ENCODE measurements around the gene DLG2. TPM values are rescaled to one million over a fixed set of nuclear protein-coding genes. Genes with fewer than 3 reads are reported as not detected.

Gene DLG2
- total and polyA plus RNA-seq, 9 of the 15 experiments (the other 6 are each of a cell fraction or from before 2014, with no cell fraction given), result 0.52 to 1.6 (median 0.95) TPM

DNA sequence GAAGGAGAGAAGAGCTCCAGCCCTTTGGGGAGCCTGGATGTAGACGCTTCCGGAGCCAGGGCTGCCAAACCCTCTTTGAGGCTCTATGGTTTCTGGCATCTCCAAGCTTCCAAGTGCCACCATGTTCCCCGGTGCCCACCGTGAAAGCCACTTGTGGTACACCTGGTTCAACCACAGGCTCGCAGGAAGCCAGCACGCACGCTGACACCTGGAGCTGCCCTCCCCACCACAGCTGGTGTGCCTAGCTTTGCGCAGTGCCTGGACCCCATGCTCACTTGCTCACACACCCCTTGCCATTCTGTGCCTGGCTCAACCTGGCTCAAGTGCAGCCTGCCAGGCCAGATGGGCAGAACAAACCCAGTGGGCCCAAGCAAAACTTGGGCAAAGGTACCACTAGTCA is 831.4 kb downstream of the DLG2 start:
- ChIA-PET CTCF (ENCODE audit: low intra/inter-chr PET ratio) (no interaction called here), POLR2A (interaction anchor here (0.7 kb wide), 1 partner anchor 781 kb away, joined by 3 read pairs; no protein-coding TSS in a partner anchor)
- Histone ChIP-seq H3K36me3 (ENCODE audit: control insufficient read depth, insufficient read depth, low read length) (no peaks in the 10 kb centered on the region), H3K9me3 (replicated peaks; ENCODE audit: control insufficient read depth, insufficient read depth, low read depth, low read length) (no peaks in the 10 kb centered on the region), H3K4me3 (no peak overlapping the region), H3K4me2 (ENCODE audit: insufficient read depth, low read length) (no peak overlapping the region), H3K27ac (ENCODE audit: extremely low read depth, low read depth, low read length) (no peak overlapping the region), H3K4me1 (replicated peaks in 1 of 2; ENCODE audit: control insufficient read depth in 2 of 2, insufficient read depth in 2 of 2, low read length in 2 of 2) (no peaks in the 10 kb centered on the region), H3K79me2 (ENCODE audit: control insufficient read depth, insufficient read depth, low read length) (no peaks in the 10 kb centered on the region), H3K27me3 (ENCODE audit: control insufficient read depth in 2 of 2, insufficient read depth in 2 of 2, low read length in 2 of 2) (no peaks in the 10 kb centered on the region), H4K20me1 (replicated peaks; ENCODE audit: control insufficient read depth, insufficient read depth, low read length) (no peaks in the 10 kb centered on the region), H3K9ac (ENCODE audit: insufficient read depth in 1 of 2, low read depth in 2 of 2, low read length in 2 of 2) (no peak overlapping the region), H3K9me1 (ENCODE audit: control insufficient read depth, insufficient read depth, low read length) (no peaks in the 10 kb centered on the region), H2AFZ (ENCODE audit: low read depth, low read length) (no peak overlapping the region)
- WGBS (ENCODE audit: insufficient coverage, low coverage, missing lambda C conversion rate), result 6% methylated on average over 8 of the region's 8 CpGs
- no peak for DNase-seq (ENCODE audit: extremely low read depth in 1 of 4, low spot score in 3 of 4)
- no peak for TF ChIP-seq ZKSCAN8 (CRISPR knock-in tag; IDR thresholded peaks at IDR 0.05)
- TF ChIP-seq NR1H2 (CRISPR knock-in tag; IDR thresholded peaks at IDR 0.05), result no peak
- TF ChIP-seq SETDB1 (IDR thresholded peaks at IDR 0.05; ENCODE audit: low read length), result no peak
- no peak for TF ChIP-seq FOXM1 (IDR thresholded peaks at IDR 0.05; ENCODE audit: low read depth)
- TF ChIP-seq FOXM1 (CRISPR knock-in tag; IDR thresholded peaks at IDR 0.05; ENCODE audit: low read depth), result no peak
- no peak for TF ChIP-seq KLF16 (IDR thresholded peaks at IDR 0.05)
- TF ChIP-seq CC2D1A (IDR thresholded peaks at IDR 0.05), result no peak
- TF ChIP-seq ZKSCAN3 (CRISPR knock-in tag; IDR thresholded peaks at IDR 0.05), result no peak
- TF ChIP-seq IRF1 (CRISPR knock-in tag; IDR thresholded peaks at IDR 0.05; ENCODE audit: borderline replicate concordance), result no peak
- TF ChIP-seq PHF20 (IDR thresholded peaks at IDR 0.05; ENCODE audit: partially characterized antibody), result no peak
- no peak for TF ChIP-seq ZNF224 (CRISPR knock-in tag; IDR thresholded peaks at IDR 0.05)
- intact Hi-C loops (cut with micrococcal nuclease), result no loop called here
- no peak for ATAC-seq
- BruUV-seq (replicated peaks), result no TSS peak
- FAIRE-seq, result no peak
- in situ Hi-C loops (cut with MboI), result no loop called here

Measured in K562 (cell line).